Esophagus muscularis mucosa (tissue), 4 donors: ENCODE measurements around the gene NXNL2. TPM values are rescaled to one million over a fixed set of nuclear protein-coding genes. Genes with fewer than 3 reads are reported as not detected.

Experiments
- DNase-seq: peaks from one replicate; pipeline ENCODE4 v3.0.0-alpha.2; 2017; ENCODE audit errors: extremely low spot score
- H3K27ac ChIP-seq, 4 donors: fragments of 200-600 bp; sonication (generic); replicated peaks in 1 of 4; 1 replicate in 3 of 4; 2 replicates in 1 of 4; pipeline ENCODE4 v1.5.1; 2016 to 2019; ENCODE audit warnings: mild to moderate bottlenecking in 1 of 4
- H3K27me3 ChIP-seq, 4 donors: fragments of 200-600 bp; sonication (generic); one replicate each; pipeline versions ENCODE4 v1.5.1 to v1.6.0; 2016 to 2019
- H3K36me3 ChIP-seq, 4 donors: fragments of 200-600 bp; sonication (generic); one replicate each; pipeline ENCODE4 v1.5.1; 2016 to 2019
- H3K4me1 ChIP-seq, 4 donors: fragments of 200-600 bp; sonication (generic); one replicate each; pipeline ENCODE4 v1.5.1; 2016 to 2019
- H3K4me3 ChIP-seq, 4 donors: fragments of 200-600 bp; sonication (generic); 1 replicate in 2 of 4; 2 replicates in 2 of 4; pipeline ENCODE4 v1.5.1; 2016 to 2019; ENCODE audit warnings: mild to moderate bottlenecking in 4 of 4, moderate library complexity in 1 of 4
- H3K9me3 ChIP-seq, 4 donors: fragments of 200-600 bp; sonication (generic); 1 replicate in 3 of 4; 2 replicates in 1 of 4; pipeline ENCODE4 v1.5.1; 2016 to 2019
- EP300 ChIP-seq: sonication (generic); formaldehyde crosslinking; IDR thresholded peaks from one replicate; pipeline ENCODE4 v1.6.1; 2017; ENCODE audit warnings: antibody characterized with exemption
- POLR2A ChIP-seq: fragments of 450-650 bp; IDR thresholded peaks from one replicate; pipeline ENCODE4 v1.6.1; 2017; ENCODE audit warnings: antibody characterized with exemption, moderate library complexity, mild to moderate bottlenecking, low read depth
- POLR2AphosphoS5 ChIP-seq, 2 donors: sonication (generic); formaldehyde crosslinking; IDR thresholded peaks; one replicate each; pipeline ENCODE4 v1.6.1; 2017; ENCODE audit warnings: antibody characterized with exemption in 2 of 2
- WGBS: methylation state at CpG from one replicate; pipeline ENCODE4 v1.1.5; 2018; 5-methylcytosine and 5-hydroxymethylcytosine counted together
- intact Hi-C: fragments of 100-400 bp; cut with DNase I; formaldehyde crosslinking; loops from one replicate; pipeline ENCODE4 v1.15.1; 2023
- total RNA-seq, 4 donors: library from RNA; depleted of rRNA; stranded (reverse); fragments of >200 nt; gene quantifications; one replicate each; pipeline versions ENCODE4 v1.1.0 to v1.2.1, GENCODE V29; 2016
- TF ChIP-seq, protein P1 (sequence below), 3 experiments: fragments of 200-600 bp in 2 of 3; fragments of 450-650 bp in 1 of 3; sonication (generic) in 2 of 3; IDR thresholded peaks; one replicate each; pipeline ENCODE4 v1.5.1; 2017 to 2019; ENCODE audit warnings: antibody characterized with exemption in 3 of 3, mild to moderate bottlenecking in 2 of 3, moderate library complexity in 1 of 3

NXNL2 gene
- total RNA-seq, 4 donors from 2014 or later: 0.83 to 4.5 (median 1.3) TPM

- H3K4me3 ChIP-seq: no peak overlapping the region
- H3K27me3 ChIP-seq: no peaks in the 10 kb centered on the region
- WGBS: 93% methylated on average over 8 of the region's 9 CpGs
- intact Hi-C loops: loop anchor here (5.0 kb wide), 1 partner anchor 204 kb away; no protein-coding TSS in a partner anchor
- no peak overlapping the region for H3K27ac ChIP-seq
- DNase-seq: no peak
- H3K4me1 ChIP-seq: peaks cover 6 to 42% (median 37%) of the 10 kb centered on the region in 4 donors
- no peaks in the 10 kb centered on the region for H3K36me3 ChIP-seq
- peaks cover 0 to 5% (median 0%) of the 10 kb centered on the region in 4 donors for H3K9me3 ChIP-seq
- no peak for TF ChIP-seq EP300
These were observed 53.1 kb downstream of the NXNL2 start for GRCh38 chr9:88587885-88588649.

- peaks cover 0 to 36% (median 24%) of the 10 kb centered on the region in 4 donors for H3K4me1 ChIP-seq
- H3K4me3 ChIP-seq: no peak overlapping the region
- H3K27ac ChIP-seq: no peak overlapping the region
- no peaks in the 10 kb centered on the region for H3K36me3 ChIP-seq
- H3K27me3 ChIP-seq: no peaks in the 10 kb centered on the region
- TF ChIP-seq EP300 (no peak), POLR2AphosphoS5 (IDR thresholded peaks at IDR 0.05) (no peak), POLR2A (no peak)
- TF ChIP-seq, protein P1, sequence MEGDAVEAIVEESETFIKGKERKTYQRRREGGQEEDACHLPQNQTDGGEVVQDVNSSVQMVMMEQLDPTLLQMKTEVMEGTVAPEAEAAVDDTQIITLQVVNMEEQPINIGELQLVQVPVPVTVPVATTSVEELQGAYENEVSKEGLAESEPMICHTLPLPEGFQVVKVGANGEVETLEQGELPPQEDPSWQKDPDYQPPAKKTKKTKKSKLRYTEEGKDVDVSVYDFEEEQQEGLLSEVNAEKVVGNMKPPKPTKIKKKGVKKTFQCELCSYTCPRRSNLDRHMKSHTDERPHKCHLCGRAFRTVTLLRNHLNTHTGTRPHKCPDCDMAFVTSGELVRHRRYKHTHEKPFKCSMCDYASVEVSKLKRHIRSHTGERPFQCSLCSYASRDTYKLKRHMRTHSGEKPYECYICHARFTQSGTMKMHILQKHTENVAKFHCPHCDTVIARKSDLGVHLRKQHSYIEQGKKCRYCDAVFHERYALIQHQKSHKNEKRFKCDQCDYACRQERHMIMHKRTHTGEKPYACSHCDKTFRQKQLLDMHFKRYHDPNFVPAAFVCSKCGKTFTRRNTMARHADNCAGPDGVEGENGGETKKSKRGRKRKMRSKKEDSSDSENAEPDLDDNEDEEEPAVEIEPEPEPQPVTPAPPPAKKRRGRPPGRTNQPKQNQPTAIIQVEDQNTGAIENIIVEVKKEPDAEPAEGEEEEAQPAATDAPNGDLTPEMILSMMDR (IDR thresholded peaks at IDR 0.05): no peak
- no peaks in the 10 kb centered on the region for H3K9me3 ChIP-seq
- intact Hi-C loops: loop anchor here (5.0 to 10.0 kb wide), 4 partner anchors 63 to 693 kb away; no protein-coding TSS in a partner anchor
- WGBS: 100% methylated on average over 1 of the region's 3 CpGs
- DNase-seq: no peak
These were observed 54.7 kb downstream of the NXNL2 start for GRCh38 chr9:88589656-88590055.

DNA sequence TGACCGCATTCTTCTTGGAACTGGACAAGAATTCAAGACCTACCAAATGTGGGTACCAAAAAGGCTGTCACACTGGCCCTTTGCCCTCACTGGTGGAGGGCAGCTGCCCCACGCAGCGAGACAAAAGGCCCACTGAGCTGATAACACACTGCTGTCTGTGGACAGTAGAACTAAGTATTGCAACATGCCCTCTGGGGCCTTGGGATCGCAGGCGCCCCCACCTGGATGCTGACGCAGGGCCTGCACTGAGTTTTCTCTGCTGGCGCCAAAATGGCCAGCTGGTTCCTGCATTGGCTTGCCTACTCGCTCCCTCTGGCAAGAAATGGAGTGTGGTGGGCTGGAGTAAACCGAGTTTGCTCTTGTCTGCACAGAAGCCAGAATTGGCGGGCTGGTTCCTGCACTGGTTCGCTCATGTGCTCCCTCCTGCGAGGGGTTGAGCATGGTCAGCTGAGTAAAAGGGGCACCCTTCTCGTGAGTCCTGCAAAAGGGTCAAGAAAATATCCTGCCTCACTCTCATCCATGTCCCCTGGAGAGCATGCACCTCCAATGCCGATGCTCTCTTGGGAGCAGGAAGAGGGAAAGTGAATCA is 55.7 kb downstream of the NXNL2 start:
- Histone ChIP-seq H3K9me3 (no peaks in the 10 kb centered on the region), H3K4me1 (peaks cover 0 to 26% (median 16%) of the 10 kb centered on the region in 4 donors), H3K27ac (no peak overlapping the region), H3K4me3 (no peak overlapping the region), H3K27me3 (no peaks in the 10 kb centered on the region), H3K36me3 (no peaks in the 10 kb centered on the region)
- peak; percentile 87 for DNase-seq
- intact Hi-C loops: loop anchor here (5.0 to 10.0 kb wide), 3 partner anchors 62 to 692 kb away; no protein-coding TSS in a partner anchor
- TF ChIP-seq POLR2AphosphoS5 (IDR thresholded peaks at IDR 0.05) (no peak), POLR2A (no peak), EP300 (no peak)
- TF ChIP-seq, protein P1 (IDR thresholded peaks at IDR 0.05): no peak
- 86% methylated on average over 11 of the region's 14 CpGs for WGBS

GRCh38 chr9:88593537-88594185 is 58.7 kb downstream of the NXNL2 start:
- no peak for DNase-seq
- TF ChIP-seq, protein P1 (IDR thresholded peaks at IDR 0.05): peak; percentile 69 to 85 (median 71)
- TF ChIP-seq EP300 (no peak), POLR2AphosphoS5 (IDR thresholded peaks at IDR 0.05) (peak in 1 of 2 donors; percentile 20), POLR2A (no peak)
- Histone ChIP-seq H3K4me3 (no peak overlapping the region), H3K36me3 (no peaks in the 10 kb centered on the region), H3K9me3 (no peaks in the 10 kb centered on the region), H3K27me3 (no peaks in the 10 kb centered on the region), H3K27ac (peak overlapping the region in 1 of 4 donors; percentile 44), H3K4me1 (peaks cover 0 to 10% (median 6%) of the 10 kb centered on the region in 4 donors)
- WGBS: 37% methylated on average over 4 of the region's 4 CpGs
- intact Hi-C loops: loop anchor here (2.0 to 10.0 kb wide), 4 partner anchors 59 to 689 kb away; no protein-coding TSS in a partner anchor

Other genes starting within 250 kb of the NXNL2 start
- gene SPIN1, start 146.7 kb upstream of the NXNL2 start, total RNA-seq: 100 to 1,000 TPM in 1 of 4 donors, 10 to 100 TPM in 3; 68.5 to 100 (median 81.5) TPM